Activated CD8-positive, alpha-beta memory T cell treated with anti-CD3 and anti-CD28 coated beads, Interleukin-2, amount 50 U/mL, for 48 hours (primary cell): ENCODE results near the gene ANTXR2.

Experiments used
- DNase-seq: peaks from one replicate; pipeline ENCODE4 v3.0.0-alpha.2; 2020

Gene ANTXR2

GRCh38 chr4:80091688-80092087, 18.7 kb upstream of the ANTXR2 start:
- DNase-seq = no peak

- DNase-seq = no peak
These were observed 18.2 kb upstream of the ANTXR2 start for GRCh38 chr4:80091184-80091583.

- no peak for DNase-seq
These were observed 17.1 kb upstream of the ANTXR2 start for GRCh38 chr4:80090090-80090489.

- DNase-seq = no peak
These were observed 15.4 kb upstream of the ANTXR2 start for GRCh38 chr4:80088471-80088870.

- no peak for DNase-seq
These were observed 13.3 kb upstream of the ANTXR2 start for GRCh38 chr4:80086296-80086695.

GRCh38 chr4:80085081-80085480, 12.1 kb upstream of the ANTXR2 start:
- no peak for DNase-seq

GRCh38 chr4:80082693-80083092, 9.7 kb upstream of the ANTXR2 start:
- DNase-seq = no peak

- DNase-seq = no peak
These were observed 8.5 kb upstream of the ANTXR2 start for GRCh38 chr4:80081566-80081965.

GRCh38 chr4:80079255-80079923, 6.4 kb upstream of the ANTXR2 start:
- no peak for DNase-seq

- no peak for DNase-seq
These were observed 5.5 kb upstream of the ANTXR2 start for GRCh38 chr4:80078346-80079092.

- no peak for DNase-seq
These were observed 4.6 kb upstream of the ANTXR2 start for GRCh38 chr4:80077639-80078038.

GRCh38 chr4:80076681-80077080, 3.7 kb upstream of the ANTXR2 start:
- no peak for DNase-seq

GRCh38 chr4:80075995-80076675, 3.1 kb upstream of the ANTXR2 start:
- DNase-seq = no peak

- DNase-seq = no peak
These were observed 1.6 kb upstream of the ANTXR2 start for GRCh38 chr4:80074651-80075050.

- no peak for DNase-seq
These were observed 1.0 kb upstream of the ANTXR2 start for GRCh38 chr4:80074069-80074468.

GRCh38 chr4:80073473-80074008, 512 bp upstream of the ANTXR2 start:
- no peak for DNase-seq

- DNase-seq = peak; percentile 76
These were observed 743 bp downstream of the ANTXR2 start for GRCh38 chr4:80072228-80072743.

GRCh38 chr4:80071604-80072227, 1.3 kb downstream of the ANTXR2 start:
- no peak for DNase-seq

GRCh38 chr4:80070880-80071603, 2.0 kb downstream of the ANTXR2 start:
- DNase-seq = no peak

- no peak for DNase-seq
These were observed 2.9 kb downstream of the ANTXR2 start for GRCh38 chr4:80069837-80070731.
